KOPT-K1 (cell line): Measurements from ENCODE around the gene MAGEF1.

ENCODE experiments used
- H3K27ac ChIP-seq: fragments of 200-600 bp; sonication (generic); 2 replicates; pipeline ENCODE4 v1.5.1; 2016; ENCODE audit warnings: antibody characterized with exemption, mild to moderate bottlenecking, low read depth, low read length; ENCODE audit not compliant: poor library complexity, severe bottlenecking
- H3K36me3 ChIP-seq: fragments of 200-600 bp; sonication (generic); 2 replicates; pipeline ENCODE4 v1.5.1; 2017; ENCODE audit warnings: antibody characterized with exemption, mild to moderate bottlenecking, low read length, moderate library complexity; ENCODE audit not compliant: insufficient read depth
- H3K9me3 ChIP-seq: fragments of 200-600 bp; sonication (generic); 2 replicates; pipeline ENCODE4 v1.5.1; 2017; ENCODE audit warnings: antibody characterized with exemption, low read length, mild to moderate bottlenecking; ENCODE audit not compliant: insufficient read depth, poor library complexity, severe bottlenecking

Gene MAGEF1

DNA sequence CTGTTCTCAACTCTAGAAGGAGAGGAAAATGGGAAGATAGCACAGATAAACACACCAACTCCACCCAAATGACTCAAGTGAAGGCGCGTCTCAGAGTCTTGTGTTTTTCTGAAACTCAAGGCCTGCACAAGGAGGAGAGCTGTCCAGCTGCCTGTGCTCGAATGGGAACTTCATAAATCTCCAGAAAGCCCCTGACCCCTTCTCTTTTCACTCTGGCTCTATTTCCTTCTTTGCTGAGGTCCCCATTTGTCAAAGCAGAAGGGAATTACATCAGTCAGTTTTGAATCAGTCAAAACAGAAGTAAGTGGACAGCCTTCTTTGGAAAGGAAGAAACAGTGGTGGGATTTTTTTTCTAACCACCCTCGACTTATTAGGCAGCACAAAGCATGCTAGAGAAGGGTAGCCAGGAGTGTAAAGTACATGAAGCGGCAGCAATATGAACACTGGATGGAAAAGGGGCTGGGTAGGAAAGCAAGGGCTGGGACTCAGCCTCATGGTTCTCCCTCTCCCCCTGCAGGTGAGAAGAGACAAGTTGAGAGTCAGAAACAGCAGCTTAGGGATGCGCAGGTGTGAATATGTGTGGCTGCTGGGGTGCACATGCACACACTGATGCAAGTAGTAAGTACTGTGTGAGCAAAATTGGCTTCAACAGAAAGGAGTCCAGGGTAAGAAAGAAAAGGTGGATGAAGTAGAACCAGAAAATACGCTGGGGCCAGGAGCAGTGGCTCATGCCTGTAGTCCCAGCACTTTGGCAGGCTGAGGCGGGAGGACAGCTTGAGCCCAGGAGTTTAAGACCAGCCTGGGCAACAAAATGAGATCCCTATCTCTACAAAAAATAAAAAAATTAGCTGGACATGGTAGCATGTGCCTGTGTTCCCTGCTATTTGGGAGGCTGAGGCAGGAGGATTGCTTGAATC is 36.6 kb upstream of the MAGEF1 start:
- Histone ChIP-seq H3K27ac (no peak overlapping the region), H3K36me3 (no peaks in the 10 kb centered on the region), H3K9me3 (no peaks in the 10 kb centered on the region)

DNA sequence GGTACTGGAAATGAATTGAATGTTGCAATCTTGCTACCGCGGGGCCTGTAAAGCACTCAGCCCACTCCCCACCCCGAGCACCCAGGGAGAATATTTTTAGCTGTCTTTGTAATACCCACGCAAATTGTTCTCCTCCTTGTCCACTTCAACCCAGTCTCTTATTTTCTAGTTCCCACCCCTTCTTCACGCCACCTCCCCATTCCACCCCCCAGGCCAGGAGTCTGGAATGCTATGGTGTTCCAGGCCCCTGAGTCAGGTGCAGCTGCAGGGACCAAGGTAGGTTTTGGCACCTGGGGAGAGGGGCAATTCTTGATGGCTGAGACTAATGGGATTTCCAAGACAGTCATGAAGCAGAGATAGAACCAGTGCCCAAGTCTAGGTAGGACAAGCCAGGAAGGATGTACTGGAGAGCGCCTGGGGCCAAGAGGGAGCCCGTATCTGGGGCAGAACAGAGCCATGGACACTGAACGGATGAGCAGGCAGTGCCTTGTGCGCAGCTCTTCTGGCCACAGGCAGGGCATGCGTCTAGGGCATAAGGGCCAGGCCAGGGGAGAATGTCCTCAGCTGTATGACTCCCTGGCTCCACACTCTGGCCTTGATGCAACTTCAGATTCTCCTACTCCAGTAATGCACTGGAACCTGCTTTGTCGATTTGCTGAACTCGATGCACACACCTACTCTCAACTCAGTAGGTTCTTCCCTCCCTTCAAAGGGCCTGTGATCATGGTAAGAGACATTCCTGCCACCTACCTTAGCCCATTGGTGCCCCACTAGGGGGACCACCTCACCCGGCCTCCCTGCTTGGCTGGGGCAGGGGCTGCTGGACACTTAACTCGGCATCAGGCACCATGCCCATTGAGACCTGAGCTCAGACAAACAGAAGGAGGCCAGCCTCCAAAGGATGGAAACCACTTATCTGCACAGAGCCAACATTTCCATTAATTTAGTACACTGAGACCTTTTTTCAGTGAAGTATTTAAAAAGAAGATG is 34.6 kb upstream of the MAGEF1 start:
- no peaks in the 10 kb centered on the region for H3K9me3 ChIP-seq
- H3K27ac ChIP-seq, result no peak overlapping the region
- H3K36me3 ChIP-seq, result no peaks in the 10 kb centered on the region

DNA sequence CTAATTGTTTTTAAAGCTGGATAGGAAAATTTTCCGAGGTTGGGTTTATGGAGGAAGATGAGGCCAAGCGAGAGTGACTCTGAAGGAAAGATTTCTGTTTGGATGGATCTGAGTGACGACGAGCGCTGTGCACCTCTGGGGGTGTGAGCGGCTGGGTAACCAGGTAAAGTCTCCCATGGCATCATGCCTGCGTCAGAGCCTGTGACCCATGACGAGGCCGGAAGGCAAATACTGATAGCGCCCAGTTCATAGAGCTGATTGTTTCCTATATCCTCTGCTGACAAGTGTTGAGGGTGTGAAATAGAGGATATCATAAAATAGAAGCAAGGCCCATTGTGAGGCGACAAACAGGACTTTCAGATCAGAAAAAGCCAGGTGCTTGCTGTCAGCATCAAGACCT is 33.7 kb upstream of the MAGEF1 start:
- H3K27ac ChIP-seq, result no peak overlapping the region
- H3K36me3 ChIP-seq, result no peaks in the 10 kb centered on the region
- no peaks in the 10 kb centered on the region for H3K9me3 ChIP-seq

DNA sequence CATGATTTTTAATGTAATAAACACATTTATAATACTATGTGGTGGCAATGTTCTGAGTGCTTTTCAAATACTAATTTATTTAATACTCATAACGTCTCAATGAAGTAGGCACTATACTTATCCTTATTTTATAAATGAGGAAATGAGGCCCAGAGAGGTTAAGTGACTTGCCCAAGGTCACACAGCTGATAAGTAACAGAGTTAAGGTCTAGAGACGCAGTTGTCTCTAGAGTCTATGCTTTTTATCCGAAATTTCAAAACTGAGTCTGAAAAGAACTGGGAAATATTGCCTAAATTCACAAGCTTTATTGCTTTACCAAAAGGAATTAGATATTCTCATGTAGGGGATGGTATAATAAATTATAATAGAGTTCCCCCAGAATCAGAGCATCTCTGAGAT is 31.4 kb upstream of the MAGEF1 start:
- Histone ChIP-seq H3K36me3 (no peaks in the 10 kb centered on the region), H3K9me3 (no peaks in the 10 kb centered on the region), H3K27ac (no peak overlapping the region)

DNA sequence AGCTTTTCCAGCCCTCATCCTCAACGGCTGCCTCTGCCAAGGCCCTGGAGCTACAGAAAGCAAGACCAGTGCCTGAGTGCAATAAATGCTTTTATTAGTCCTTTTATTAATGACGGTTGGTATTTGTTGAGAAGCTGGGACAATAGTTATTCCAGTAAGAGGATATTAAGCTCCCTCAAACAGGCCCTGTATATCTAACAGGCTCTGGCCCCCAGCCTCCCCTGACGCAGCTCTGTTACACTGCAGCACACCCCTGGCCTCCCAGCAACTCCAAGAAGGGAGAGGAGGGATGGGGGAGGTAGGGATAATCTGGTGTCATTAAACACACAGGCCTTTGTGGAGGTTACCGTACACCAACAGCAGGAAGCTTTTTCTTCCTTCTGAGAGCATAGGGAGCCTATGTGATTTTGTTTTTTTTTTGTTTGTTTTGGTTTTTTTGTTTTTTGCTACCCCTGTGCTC is 30.8 kb upstream of the MAGEF1 start:
- Histone ChIP-seq H3K27ac (no peak overlapping the region), H3K9me3 (no peaks in the 10 kb centered on the region), H3K36me3 (no peaks in the 10 kb centered on the region)

DNA sequence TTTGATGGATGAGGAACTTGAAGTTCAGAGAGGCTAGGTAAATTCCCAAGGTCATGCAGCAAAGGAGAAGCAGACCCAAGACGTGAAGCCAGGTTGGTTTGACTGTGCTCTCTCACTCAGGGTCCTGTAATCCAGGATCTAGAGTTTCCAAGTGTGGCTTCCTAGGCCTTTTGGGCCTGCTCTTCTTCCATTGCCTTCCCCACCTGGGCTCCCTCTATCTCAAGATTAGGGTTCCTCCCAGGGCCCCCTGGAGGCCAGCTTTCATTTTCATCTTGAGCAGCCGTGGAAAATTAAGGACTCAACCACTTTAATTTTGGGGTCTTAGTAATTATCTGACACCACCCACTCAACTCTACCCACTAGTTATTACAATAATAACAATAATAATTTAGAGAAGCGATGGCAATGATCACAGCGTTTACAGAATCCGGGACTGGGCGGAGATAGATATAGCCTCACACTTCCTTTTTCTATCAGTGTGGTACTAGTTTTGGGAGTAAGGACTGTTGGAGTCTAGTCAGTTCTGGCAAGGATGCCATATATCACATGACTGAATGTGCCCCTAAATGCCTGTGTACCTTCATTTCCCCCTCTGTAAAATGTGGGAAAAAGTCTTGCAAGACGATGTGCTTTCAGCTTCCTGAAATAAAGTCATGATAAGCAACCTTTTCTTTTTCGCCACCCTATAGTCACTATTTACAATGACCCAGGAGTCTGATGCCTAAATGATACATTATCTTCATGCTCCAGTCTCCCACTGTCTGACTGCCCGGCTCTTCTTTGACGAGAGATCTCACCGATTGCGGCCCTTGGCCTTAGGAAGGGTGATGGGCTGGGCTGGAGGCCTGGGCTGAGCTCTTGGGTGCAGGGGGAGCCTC is 30.2 kb upstream of the MAGEF1 start:
- Histone ChIP-seq H3K36me3 (no peaks in the 10 kb centered on the region), H3K27ac (no peak overlapping the region), H3K9me3 (no peaks in the 10 kb centered on the region)

DNA sequence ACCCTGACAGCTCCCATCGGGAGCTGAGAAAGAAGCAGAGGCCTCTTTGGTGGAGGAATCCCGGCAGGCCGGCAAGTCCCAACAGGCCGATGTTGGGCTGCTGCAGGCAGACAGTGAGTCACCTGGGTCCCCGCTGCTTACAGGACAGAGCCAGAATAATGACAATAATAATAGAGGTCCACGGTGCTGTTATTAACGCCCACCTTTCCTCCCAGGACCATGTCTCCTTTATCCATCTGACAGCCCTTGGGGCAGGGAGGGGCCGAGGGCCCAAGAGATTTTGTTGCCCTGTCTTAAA is 29.3 kb upstream of the MAGEF1 start:
- Histone ChIP-seq H3K27ac (no peak overlapping the region), H3K36me3 (no peaks in the 10 kb centered on the region), H3K9me3 (no peaks in the 10 kb centered on the region)

DNA sequence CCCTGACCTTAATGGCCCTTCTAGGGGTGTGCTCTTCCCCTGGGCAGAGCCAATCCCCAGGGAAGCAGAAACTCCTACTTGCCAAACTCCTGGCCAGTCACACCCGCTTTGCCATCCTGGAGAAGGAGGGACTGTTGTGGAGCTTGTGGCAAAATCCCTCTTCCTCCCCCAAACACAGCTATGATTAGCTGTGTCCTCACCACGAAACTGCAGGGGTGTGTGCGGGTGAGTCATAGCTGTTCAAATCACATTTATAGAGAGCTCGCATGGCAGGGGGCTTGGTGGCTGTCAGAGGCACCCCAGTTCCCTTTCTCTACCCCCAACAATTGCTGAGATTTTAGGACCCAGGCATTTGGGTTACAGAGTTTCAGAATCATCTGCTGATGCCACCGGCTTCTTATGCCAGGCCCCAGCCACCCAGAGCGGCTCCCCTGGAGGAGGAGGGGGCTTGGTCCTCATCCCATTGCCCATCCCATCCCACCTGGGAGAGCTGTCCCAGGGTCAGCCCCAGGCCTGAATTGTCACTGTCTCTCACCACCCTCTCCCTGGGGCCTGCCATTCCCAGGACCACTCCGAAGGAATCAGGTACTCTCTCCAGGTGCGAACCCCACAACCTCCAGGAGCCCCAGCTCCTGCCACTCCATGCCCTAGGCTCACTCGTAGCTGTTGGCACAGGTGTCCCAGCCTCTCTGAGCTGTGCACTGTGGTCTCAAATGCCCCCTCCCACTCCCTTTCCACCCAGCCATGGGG is 28.8 kb upstream of the MAGEF1 start:
- Histone ChIP-seq H3K36me3 (no peaks in the 10 kb centered on the region), H3K27ac (no peak overlapping the region), H3K9me3 (no peaks in the 10 kb centered on the region)

DNA sequence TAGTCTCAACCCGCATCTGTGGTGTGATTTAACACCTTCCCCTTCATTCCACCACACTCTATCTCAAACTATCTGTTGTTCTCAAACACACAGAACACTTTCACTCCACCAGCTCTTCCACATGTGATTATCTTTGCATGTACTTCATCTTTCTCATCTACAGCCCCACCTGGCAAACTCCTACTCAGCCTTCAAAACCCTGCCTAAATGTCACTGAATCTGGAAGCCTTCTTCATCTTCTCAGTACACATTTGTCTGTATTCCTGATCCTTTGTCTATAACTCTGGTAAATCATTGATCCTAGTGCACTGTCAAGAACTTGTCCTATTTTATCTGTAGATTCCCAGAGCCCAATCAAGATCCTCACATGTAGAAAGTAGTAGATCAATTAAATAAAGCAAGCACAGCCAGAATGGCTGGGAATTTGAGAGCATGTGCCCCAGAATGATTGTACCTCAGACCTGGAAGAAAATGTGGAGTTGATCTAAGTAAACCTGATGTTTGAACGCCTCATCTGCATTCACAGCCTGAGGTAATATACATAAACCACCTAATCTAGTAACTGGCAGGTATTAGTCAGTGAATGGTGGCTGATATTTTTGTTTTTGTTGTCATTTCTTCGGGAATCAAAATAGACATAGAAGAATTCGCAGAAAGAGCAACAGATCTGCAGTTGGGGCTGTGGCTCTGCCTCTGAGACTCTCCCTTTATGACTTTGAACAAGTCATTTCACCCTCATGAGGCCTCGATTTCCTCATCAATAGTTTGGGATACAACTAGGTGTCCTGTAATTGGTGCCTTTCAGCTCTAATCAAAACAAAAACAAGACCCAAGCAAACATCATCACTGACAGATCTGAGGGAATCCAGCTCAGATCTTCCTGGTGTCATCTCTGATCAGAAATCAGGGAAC is 28.0 kb upstream of the MAGEF1 start:
- no peaks in the 10 kb centered on the region for H3K36me3 ChIP-seq
- H3K9me3 ChIP-seq, result no peaks in the 10 kb centered on the region
- H3K27ac ChIP-seq, result no peak overlapping the region

DNA sequence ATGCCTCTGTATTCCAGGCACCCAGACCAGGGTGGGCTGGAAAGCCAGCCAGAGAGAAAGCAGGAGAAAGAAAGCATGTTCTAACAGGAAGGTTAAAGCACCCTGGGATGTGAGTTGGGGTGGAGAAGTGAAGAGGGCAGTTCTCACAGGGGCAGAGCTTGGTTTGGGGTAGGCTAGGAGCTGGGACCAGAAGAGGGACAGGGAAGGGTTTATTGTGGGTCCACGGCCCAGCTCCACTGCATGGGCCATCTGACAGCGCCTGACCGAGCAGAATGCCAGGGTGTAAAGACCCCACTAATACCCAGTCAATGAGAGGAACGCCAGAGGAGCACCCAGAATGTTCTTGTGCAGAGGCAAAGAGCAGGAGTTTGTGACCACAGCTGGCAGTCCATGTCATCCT is 27.1 kb upstream of the MAGEF1 start:
- Histone ChIP-seq H3K9me3 (no peaks in the 10 kb centered on the region), H3K36me3 (no peaks in the 10 kb centered on the region), H3K27ac (no peak overlapping the region)

DNA sequence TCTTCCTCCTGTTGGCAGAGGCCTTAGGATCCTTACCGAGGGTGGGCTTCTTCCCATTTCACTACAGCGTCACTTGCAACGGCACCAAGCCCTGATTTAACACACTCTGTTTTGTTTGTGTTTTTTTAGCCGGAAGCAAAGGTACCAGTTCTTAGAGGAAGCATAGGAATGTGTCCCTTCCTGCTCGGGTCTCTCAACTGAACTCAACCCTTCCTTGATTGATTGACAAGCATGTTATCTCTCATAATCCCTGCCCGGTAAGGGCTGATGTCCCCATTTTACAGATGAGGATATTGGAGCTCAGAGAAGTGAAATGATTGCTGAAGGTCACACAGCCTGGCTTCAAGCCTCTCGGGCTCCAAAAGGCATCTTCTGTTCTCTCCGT is 26.6 kb upstream of the MAGEF1 start:
- Histone ChIP-seq H3K36me3 (no peaks in the 10 kb centered on the region), H3K9me3 (no peaks in the 10 kb centered on the region), H3K27ac (no peak overlapping the region)

DNA sequence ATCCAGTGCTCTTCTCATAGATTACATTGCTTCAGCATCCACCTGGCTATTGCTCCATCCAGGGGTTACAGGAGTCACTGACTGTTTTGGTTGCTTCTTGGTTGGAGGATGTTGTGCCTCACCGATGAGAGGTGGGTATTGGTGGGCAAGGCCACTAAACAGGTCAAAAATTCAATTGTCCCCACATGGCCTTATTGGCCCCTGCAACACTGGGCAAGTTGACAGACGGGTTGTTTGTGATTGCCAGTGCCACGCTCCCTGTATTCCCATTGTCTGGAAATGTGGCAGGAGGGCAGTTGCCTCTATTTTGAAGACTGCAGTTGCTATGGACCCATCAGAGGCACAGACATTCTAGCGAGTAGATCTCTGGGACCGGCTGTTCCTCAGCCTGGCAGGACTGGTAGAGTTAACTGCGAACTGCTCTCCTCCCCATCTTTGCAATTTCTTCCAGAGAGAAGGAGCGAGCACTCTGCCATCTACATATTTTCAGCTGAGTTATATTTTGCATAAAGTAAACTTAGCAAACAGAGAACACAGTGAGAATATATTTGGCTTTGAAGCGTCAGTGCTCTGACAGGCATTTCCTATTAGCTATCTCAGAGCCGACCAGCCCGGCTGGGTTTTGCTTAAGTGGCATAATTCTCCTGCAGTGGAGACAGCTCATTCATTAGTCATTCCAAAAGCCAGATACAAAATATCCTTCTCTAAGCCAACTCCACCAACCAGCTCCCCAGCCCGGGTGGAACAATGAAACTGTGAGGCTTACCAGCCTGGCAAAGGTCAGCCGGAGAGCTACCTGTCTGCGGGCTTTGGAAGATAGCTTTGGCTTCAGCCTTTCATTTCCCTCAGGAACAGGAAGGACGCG is 26.0 kb upstream of the MAGEF1 start:
- Histone ChIP-seq H3K27ac (no peak overlapping the region), H3K36me3 (no peaks in the 10 kb centered on the region), H3K9me3 (no peaks in the 10 kb centered on the region)

DNA sequence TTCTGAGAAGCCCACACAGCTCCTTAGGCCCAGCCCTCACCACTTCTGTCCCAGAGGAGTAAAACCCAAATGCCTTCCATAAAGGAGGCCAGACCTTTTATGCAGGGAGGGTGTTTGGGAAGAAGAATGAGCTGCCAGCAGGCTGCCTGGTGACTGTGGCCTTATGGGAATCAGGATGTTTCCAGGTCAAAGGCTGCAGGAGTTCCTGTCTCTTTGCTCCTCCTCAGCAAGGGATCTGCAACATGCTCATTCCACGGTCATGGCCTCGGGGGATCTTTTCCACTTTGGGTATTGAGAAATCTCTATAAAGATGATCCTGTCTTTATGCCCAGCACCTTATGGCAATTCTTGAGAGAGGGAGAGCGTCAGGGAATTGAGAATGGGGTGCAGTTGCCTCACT is 25.2 kb upstream of the MAGEF1 start:
- H3K27ac ChIP-seq, result no peak overlapping the region
- no peaks in the 10 kb centered on the region for H3K36me3 ChIP-seq
- no peaks in the 10 kb centered on the region for H3K9me3 ChIP-seq
